ENCODE data around the gene MCMBP. TPM values are rescaled to one million over a fixed set of nuclear protein-coding genes. Genes with fewer than 3 reads are reported as not detected.
A peak's percentile ranks its signal among the peaks of the same experiment; 100 is the strongest.
"Not testable (repeated sequence)": the region's sequence is repeated elsewhere in the genome, so short reads cannot be mapped to it uniquely, and the experiment has no call there.

MCMBP gene
- total RNA-seq, 1 donor from 2014 or later, result 42.9 TPM

GRCh38 chr10:119796039-119796438 lies 76.6 kb downstream of the MCMBP start:
- Mint-ChIP-seq H3K4me3 (no peak overlapping the region), H3K27ac (no peak overlapping the region), H3K36me3 (peaks cover 15% of the 10 kb centered on the region), H3K27me3 (ENCODE audit: low read depth) (no peaks in the 10 kb centered on the region), H3K4me1 (peaks cover 5% of the 10 kb centered on the region), H3K9me3 (no peaks in the 10 kb centered on the region)
- no peak for DNase-seq (ENCODE audit: low spot score in 2 of 2, unreplicated experiment in 2 of 2)
- no peak for TF ChIP-seq CTCF (IDR thresholded peaks at IDR 0.05; ENCODE audit: unreplicated experiment)

DNA sequence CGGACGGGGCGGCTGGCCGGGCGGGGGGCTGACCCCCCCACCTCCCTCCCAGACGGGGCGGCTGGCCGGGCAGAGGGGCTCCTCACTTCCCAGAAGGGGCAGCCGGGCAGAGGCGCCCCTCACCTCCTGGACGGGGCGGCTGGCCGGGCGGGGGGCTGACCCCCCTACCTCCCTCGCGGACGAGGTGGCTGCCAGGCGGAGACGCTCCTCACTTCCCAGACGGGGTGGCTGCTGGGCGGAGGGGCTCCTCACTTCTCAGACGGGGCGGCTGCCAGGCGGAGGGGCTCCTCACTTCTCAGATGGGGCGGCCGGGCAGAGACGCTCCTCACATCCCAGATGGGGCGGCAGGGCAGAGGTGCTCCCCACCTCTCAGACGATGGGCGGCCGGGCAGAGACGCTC lies 77.5 kb downstream of the MCMBP start:
- not testable (repeated sequence) for H3K27ac Mint-ChIP-seq; H3K9me3 Mint-ChIP-seq; H3K4me3 Mint-ChIP-seq; H3K27me3 Mint-ChIP-seq (ENCODE audit: low read depth); H3K4me1 Mint-ChIP-seq; DNase-seq (ENCODE audit: low spot score in 2 of 2, unreplicated experiment in 2 of 2)
- peaks cover 15% of the 10 kb centered on the region for H3K36me3 Mint-ChIP-seq

DNA sequence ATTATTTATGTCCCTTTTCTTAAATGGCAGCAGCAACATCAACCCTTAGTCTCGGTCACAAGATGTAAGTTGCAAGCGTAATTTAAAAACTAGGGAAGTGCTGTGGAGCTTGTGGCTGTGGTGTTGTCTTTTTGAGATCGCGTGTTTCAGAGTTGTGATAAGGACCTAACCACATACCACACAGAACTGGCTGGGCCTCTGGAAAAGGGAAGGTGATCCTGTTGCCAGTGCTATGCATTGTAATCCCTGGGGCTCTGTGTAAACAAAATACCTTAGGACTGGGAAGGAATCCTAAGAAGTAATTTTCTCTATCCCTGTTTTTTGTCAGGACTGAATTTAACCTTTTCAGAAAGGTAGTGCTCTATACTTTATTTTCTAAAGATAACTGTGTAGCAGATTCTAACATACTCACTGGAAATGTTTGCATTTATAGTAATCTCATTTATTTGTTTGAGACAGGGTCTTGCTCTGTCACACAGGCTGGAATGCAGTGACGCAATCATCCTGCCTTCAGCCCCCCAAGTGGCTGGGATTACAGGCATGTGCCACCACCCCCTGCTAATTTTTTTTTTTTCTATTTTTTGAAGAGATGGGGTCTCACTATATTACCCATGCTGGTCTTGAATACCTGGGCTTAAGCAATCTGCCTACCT lies 86.4 kb downstream of the MCMBP start:
- Mint-ChIP-seq H3K4me1 (peaks cover 33% of the 10 kb centered on the region), H3K27ac (peak overlapping the region; percentile 91), H3K27me3 (ENCODE audit: low read depth) (no peaks in the 10 kb centered on the region), H3K9me3 (no peaks in the 10 kb centered on the region), H3K36me3 (peaks cover 3% of the 10 kb centered on the region), H3K4me3 (no peak overlapping the region)
- no peak for TF ChIP-seq CTCF (IDR thresholded peaks at IDR 0.05; ENCODE audit: unreplicated experiment)
- no peak for DNase-seq (ENCODE audit: low spot score in 2 of 2, unreplicated experiment in 2 of 2)

GRCh38 chr10:119784340-119785067 lies 88.1 kb downstream of the MCMBP start:
- Mint-ChIP-seq H3K36me3 (peaks cover 4% of the 10 kb centered on the region), H3K4me3 (no peak overlapping the region), H3K4me1 (peaks cover 33% of the 10 kb centered on the region), H3K27me3 (ENCODE audit: low read depth) (no peaks in the 10 kb centered on the region), H3K27ac (peak overlapping the region; percentile 31), H3K9me3 (no peaks in the 10 kb centered on the region)
- TF ChIP-seq CTCF (IDR thresholded peaks at IDR 0.05; ENCODE audit: unreplicated experiment), result no peak
- DNase-seq (ENCODE audit: low spot score in 2 of 2, unreplicated experiment in 2 of 2), result no peak

GRCh38 chr10:119783665-119784027 lies 89.0 kb downstream of the MCMBP start:
- H3K4me1 Mint-ChIP-seq, result peaks cover 33% of the 10 kb centered on the region
- H3K4me3 Mint-ChIP-seq, result no peak overlapping the region
- TF ChIP-seq CTCF (IDR thresholded peaks at IDR 0.05; ENCODE audit: unreplicated experiment), result no peak
- no peak overlapping the region for H3K27ac Mint-ChIP-seq
- DNase-seq (ENCODE audit: low spot score in 2 of 2, unreplicated experiment in 2 of 2), result no peak
- H3K36me3 Mint-ChIP-seq, result peaks cover 4% of the 10 kb centered on the region
- no peaks in the 10 kb centered on the region for H3K27me3 Mint-ChIP-seq (ENCODE audit: low read depth)
- no peaks in the 10 kb centered on the region for H3K9me3 Mint-ChIP-seq

- Mint-ChIP-seq H3K9me3 (no peaks in the 10 kb centered on the region), H3K27ac (no peak overlapping the region), H3K4me1 (peaks cover 33% of the 10 kb centered on the region), H3K27me3 (ENCODE audit: low read depth) (no peaks in the 10 kb centered on the region), H3K36me3 (peaks cover 4% of the 10 kb centered on the region), H3K4me3 (no peak overlapping the region)
- no peak for TF ChIP-seq CTCF (IDR thresholded peaks at IDR 0.05; ENCODE audit: unreplicated experiment)
- no peak for DNase-seq (ENCODE audit: low spot score in 2 of 2, unreplicated experiment in 2 of 2)
These were observed 89.5 kb downstream of the MCMBP start for GRCh38 chr10:119782981-119783664.

Data from mesothelial cell of epicardium (in vitro differentiated cells).